ENCODE results near the gene VDAC2.

The VDAC2 gene

GRCh38 chr10:75231672-75232581 is 21.3 kb downstream of the VDAC2 start:
- no peak for DNase-seq

GRCh38 chr10:75233444-75234016 is 22.9 kb downstream of the VDAC2 start:
- no peak for DNase-seq

GRCh38 chr10:75234017-75234682 is 23.6 kb downstream of the VDAC2 start:
- peak; percentile 97 for DNase-seq

- no peak for DNase-seq
These were observed 24.2 kb downstream of the VDAC2 start for GRCh38 chr10:75234683-75235374.

GRCh38 chr10:75235375-75236177 is 25.0 kb downstream of the VDAC2 start, which contains the start of gene COMTD1:
TSS of gene COMTD1 (minus strand) at chr10:75235957. CDS start at chr10:75235928, 29 bp downstream.
- peak; percentile 89 for DNase-seq

- no peak for DNase-seq
These were observed 25.7 kb downstream of the VDAC2 start for GRCh38 chr10:75236178-75236825.

- DNase-seq = no peak
These were observed 27.8 kb downstream of the VDAC2 start for GRCh38 chr10:75238182-75239095.

GRCh38 chr10:75239096-75239790 is 28.6 kb downstream of the VDAC2 start:
- no peak for DNase-seq

- no peak for DNase-seq
These were observed 29.9 kb downstream of the VDAC2 start for GRCh38 chr10:75240329-75241076.

- DNase-seq = no peak
These were observed 32.8 kb downstream of the VDAC2 start for GRCh38 chr10:75243426-75243825.

- no peak for DNase-seq
These were observed 34.1 kb downstream of the VDAC2 start for GRCh38 chr10:75244487-75245353.

GRCh38 chr10:75245354-75246250 is 35.0 kb downstream of the VDAC2 start:
- DNase-seq = no peak

GRCh38 chr10:75246506-75246905 is 35.9 kb downstream of the VDAC2 start:
- DNase-seq = no peak

GRCh38 chr10:75247797-75248196 is 37.2 kb downstream of the VDAC2 start:
- no peak for DNase-seq

GRCh38 chr10:75250934-75251333 is 40.3 kb downstream of the VDAC2 start:
- DNase-seq = no peak

- DNase-seq = no peak
These were observed 43.0 kb downstream of the VDAC2 start for GRCh38 chr10:75253281-75254220.
